Skeletal muscle satellite cell (primary cell): ENCODE results near the gene PTK6.

Source experiments
- H3K27me3 ChIP-seq: 2 replicates; pipeline ENCODE4 v1.7.0; 2013; ENCODE audit warnings: low read length; ENCODE audit not compliant: control insufficient read depth, insufficient read depth
- H3K36me3 ChIP-seq: 2 replicates; pipeline ENCODE4 v1.7.0; 2013; ENCODE audit warnings: mild to moderate bottlenecking, control low read depth, low read length; ENCODE audit not compliant: insufficient read depth
- H3K4me1 ChIP-seq: 2 replicates; pipeline ENCODE4 v1.7.0; 2013; ENCODE audit warnings: low read length; ENCODE audit not compliant: control insufficient read depth, insufficient read depth
- H3K4me2 ChIP-seq: 2 replicates; pipeline ENCODE4 v1.7.0; 2013; ENCODE audit warnings: mild to moderate bottlenecking, low read length
- H3K4me3 ChIP-seq: 2 replicates; pipeline ENCODE4 v1.7.0; 2013; ENCODE audit warnings: low read length
- H3K9ac ChIP-seq: 2 replicates; pipeline ENCODE4 v1.7.0; 2013; ENCODE audit warnings: mild to moderate bottlenecking, low read depth, low read length, moderate library complexity
- H3K9me3 ChIP-seq: replicated peaks from 2 replicates; pipeline ENCODE4 v1.7.0; 2013; ENCODE audit warnings: mild to moderate bottlenecking, control low read depth, low read length

PTK6 gene

DNA sequence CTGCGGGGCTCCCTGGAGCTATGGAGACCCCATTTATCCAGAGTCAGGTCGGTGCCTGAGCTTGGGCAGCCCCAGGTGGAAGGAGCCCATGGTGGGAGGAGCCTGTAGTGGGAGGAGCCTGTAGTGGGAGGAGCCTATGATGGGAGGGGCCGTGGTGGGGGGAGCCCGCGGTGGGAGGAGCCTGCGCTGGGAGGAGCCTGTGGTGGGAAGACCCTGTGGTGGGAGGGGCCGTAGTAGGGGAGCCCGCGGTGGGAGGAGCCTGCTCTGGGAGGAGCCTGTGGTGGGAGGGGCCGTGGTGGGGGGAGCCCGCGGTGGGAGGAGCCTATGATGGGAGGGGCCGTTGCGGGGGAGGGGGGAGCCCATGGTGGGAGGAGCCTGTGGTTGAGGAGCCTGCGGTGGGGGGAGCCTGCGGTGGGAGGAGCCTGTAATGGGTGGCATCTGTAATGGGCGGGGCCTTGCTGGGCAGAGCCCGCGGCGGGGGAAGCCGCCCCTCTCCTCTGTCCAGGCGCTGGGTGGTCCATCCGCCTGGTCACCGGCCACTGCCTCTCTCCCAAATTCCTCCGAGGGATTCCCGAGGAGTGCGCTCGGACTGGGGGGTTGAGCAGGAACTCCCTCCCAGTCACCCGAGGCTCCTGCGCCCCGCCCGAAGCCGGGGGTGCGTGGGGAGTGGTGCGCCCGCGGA, 16.2 kb upstream of the PTK6 start:
- Histone ChIP-seq H3K36me3 (no peaks in the 10 kb centered on the region), H3K9ac (peak overlapping the region; percentile 54), H3K4me1 (peaks cover 3% of the 10 kb centered on the region), H3K4me2 (peak overlapping the region; percentile 90), H3K27me3 (peaks cover 20% of the 10 kb centered on the region), H3K4me3 (peak overlapping the region; percentile 69), H3K9me3 (no peaks in the 10 kb centered on the region)

GRCh38 chr20:63552481-63553249, 15.5 kb upstream of the PTK6 start:
- H3K4me2 ChIP-seq, result no peak overlapping the region
- H3K4me3 ChIP-seq, result no peak overlapping the region
- no peaks in the 10 kb centered on the region for H3K9me3 ChIP-seq
- no peak overlapping the region for H3K9ac ChIP-seq
- no peaks in the 10 kb centered on the region for H3K36me3 ChIP-seq
- peaks cover 7% of the 10 kb centered on the region for H3K4me1 ChIP-seq
- H3K27me3 ChIP-seq, result peaks cover 28% of the 10 kb centered on the region

DNA sequence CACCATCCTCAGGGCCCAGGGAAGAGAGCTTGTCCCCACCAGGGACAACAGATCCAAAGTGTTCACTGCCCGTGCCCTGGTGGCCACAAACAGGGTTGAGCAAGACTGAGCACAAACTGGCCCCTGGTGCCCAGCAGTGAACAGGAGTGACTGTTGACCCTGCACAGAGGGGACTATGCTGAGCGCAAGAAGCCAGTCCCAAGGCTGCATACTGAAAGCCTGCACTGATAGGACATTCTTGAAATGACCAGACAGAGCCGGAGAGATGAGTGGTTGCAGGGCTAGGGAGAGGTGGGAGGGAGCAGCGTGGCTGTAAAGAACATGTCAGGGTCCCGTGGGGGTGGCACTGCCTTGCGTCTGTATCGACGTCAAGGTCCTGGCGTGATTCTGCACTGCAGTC, 13.9 kb upstream of the PTK6 start:
- no peak overlapping the region for H3K4me3 ChIP-seq
- no peaks in the 10 kb centered on the region for H3K36me3 ChIP-seq
- H3K4me1 ChIP-seq, result peaks cover 7% of the 10 kb centered on the region
- no peak overlapping the region for H3K4me2 ChIP-seq
- H3K9me3 ChIP-seq, result no peaks in the 10 kb centered on the region
- peaks cover 42% of the 10 kb centered on the region for H3K27me3 ChIP-seq
- no peak overlapping the region for H3K9ac ChIP-seq

GRCh38 chr20:63549679-63550282, 12.6 kb upstream of the PTK6 start:
- no peak overlapping the region for H3K9ac ChIP-seq
- peaks cover 47% of the 10 kb centered on the region for H3K27me3 ChIP-seq

DNA sequence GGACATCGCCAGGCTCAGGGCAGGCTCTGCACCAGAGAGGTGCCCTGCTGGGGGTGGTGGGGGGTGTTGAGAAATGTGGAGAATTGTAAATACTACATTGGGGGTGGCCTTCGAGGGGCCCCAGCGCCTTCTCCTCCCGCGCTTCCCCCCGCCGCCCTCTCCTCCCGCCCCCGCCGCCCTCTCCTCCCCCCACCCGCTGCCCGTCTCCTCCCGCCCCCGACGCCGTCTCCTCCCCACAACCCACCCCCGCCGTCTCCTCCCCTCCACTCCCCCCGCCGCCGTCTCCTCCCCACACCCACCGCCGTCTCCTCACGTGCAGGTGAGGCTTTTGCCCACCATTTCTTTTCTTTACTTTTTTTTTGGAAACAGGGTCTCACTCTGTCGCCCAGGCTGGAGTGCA, 11.8 kb upstream of the PTK6 start:
- no peaks in the 10 kb centered on the region for H3K9me3 ChIP-seq
- H3K4me3 ChIP-seq, result no peak overlapping the region
- H3K4me1 ChIP-seq, result peaks cover 7% of the 10 kb centered on the region
- H3K27me3 ChIP-seq, result peaks cover 52% of the 10 kb centered on the region
- no peak overlapping the region for H3K4me2 ChIP-seq
- H3K36me3 ChIP-seq, result no peaks in the 10 kb centered on the region
- H3K9ac ChIP-seq, result no peak overlapping the region

More at GRCh38 chr20:63549679-63550282, 12.6 kb upstream of the PTK6 start:
- peaks cover 7% of the 10 kb centered on the region for H3K4me1 ChIP-seq
- no peaks in the 10 kb centered on the region for H3K9me3 ChIP-seq
- no peaks in the 10 kb centered on the region for H3K36me3 ChIP-seq
- no peak overlapping the region for H3K4me2 ChIP-seq
- H3K4me3 ChIP-seq, result no peak overlapping the region

GRCh38 chr20:63548542-63548941, 11.4 kb upstream of the PTK6 start:
- H3K27me3 ChIP-seq, result peaks cover 56% of the 10 kb centered on the region
- H3K36me3 ChIP-seq, result no peaks in the 10 kb centered on the region
- H3K4me3 ChIP-seq, result no peak overlapping the region

GRCh38 chr20:63547725-63548480, 10.7 kb upstream of the PTK6 start, which contains the start of gene SRMS:
Gene SRMS, minus strand, starts transcription at chr20:63547749. Its CDS starts 286 bp downstream, at chr20:63547463.
- Histone ChIP-seq H3K36me3 (no peaks in the 10 kb centered on the region), H3K9ac (no peak within 1 kb of the TSS), H3K4me3 (no peak within 1 kb of the TSS), H3K4me1 (peaks cover 3% of the 10 kb centered on the region), H3K27me3 (peaks cover 54% of the 10 kb centered on the region), H3K9me3 (no peaks in the 10 kb centered on the region), H3K4me2 (no peak within 1 kb of the TSS)

More at GRCh38 chr20:63548542-63548941, 11.4 kb upstream of the PTK6 start:
- Histone ChIP-seq H3K9me3 (no peaks in the 10 kb centered on the region), H3K4me2 (no peak overlapping the region), H3K4me1 (peaks cover 3% of the 10 kb centered on the region), H3K9ac (no peak overlapping the region)

DNA sequence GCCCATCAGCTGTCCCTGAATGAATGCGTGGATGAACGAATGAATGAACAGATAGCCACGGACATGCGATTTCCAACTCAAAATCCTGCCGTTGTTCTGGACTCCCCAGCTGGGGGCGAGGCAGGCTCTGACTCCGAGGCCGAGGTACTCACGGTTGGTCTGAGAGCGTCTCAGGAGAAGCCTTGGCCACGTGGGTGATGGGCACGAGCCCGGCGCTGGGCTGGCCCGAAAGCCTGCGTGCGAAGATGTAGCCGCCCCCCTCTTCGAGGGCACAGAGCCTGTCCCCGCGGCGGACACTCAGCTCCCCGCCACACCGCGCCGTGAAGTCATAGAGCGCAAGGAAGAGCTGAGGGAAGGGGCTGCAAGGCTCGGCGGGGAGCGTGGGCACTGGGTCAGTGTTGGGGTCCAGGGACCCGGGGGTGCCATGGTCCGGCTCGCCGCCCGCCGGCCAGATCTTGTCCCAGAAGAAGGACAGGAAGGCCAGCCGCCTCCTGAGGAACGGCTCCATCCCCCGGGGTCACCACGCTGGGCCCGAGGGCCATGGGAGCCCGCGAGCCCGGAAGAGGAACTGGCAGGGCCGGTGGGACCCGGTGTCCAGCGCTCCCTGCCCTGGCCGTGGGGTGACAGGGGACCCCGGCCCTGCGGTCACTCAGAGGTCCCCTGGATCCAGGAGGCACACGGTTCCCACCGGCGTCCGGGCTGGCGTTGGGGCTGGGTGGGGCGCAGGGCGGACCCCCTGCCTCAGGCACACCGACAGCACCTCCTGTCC, 10.0 kb upstream of the PTK6 start:
- Histone ChIP-seq H3K4me1 (peaks cover 3% of the 10 kb centered on the region), H3K9ac (no peak overlapping the region), H3K9me3 (no peaks in the 10 kb centered on the region), H3K36me3 (no peaks in the 10 kb centered on the region), H3K4me3 (no peak overlapping the region), H3K27me3 (peaks cover 53% of the 10 kb centered on the region), H3K4me2 (no peak overlapping the region)

DNA sequence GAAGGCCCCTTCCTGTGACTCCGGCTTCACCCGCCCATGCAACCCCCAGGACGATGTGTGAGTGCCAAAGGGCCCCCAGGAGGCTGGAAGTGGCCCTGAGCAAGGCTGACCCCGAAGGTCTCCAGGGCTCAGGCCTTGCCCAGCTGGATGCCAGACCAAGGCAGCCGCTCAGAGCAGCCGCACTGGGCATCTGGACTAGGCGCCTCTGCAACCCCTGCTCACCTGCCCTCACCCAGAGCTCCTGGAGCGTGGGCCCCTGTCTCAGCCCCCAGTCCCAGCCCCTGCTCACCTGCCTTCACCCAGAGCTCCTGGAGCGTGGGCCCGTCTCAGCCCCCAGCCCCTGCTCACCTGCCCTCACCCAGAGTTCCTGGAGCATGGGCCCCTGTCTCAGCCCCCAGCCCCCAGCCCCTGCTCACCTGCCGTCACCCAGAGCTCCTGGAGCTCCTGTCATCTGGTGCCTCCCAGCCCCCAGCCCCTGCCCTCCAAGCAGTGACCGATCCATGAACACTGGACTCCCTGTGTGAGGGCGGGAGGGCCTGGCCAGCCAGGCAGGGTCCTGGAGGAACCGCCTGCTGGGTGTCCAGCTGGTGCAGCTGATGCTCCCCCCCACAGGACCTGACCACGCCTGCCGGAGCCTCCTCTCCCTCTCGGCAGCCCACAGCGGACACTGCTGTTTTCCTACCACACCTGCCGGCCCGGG, 9.2 kb upstream of the PTK6 start:
- H3K4me1 ChIP-seq, result peaks cover 3% of the 10 kb centered on the region
- no peaks in the 10 kb centered on the region for H3K36me3 ChIP-seq
- H3K9ac ChIP-seq, result no peak overlapping the region
- H3K4me2 ChIP-seq, result no peak overlapping the region
- H3K27me3 ChIP-seq, result peaks cover 53% of the 10 kb centered on the region
- H3K9me3 ChIP-seq, result no peaks in the 10 kb centered on the region
- no peak overlapping the region for H3K4me3 ChIP-seq

- H3K9me3 ChIP-seq, result no peaks in the 10 kb centered on the region
- no peak overlapping the region for H3K4me3 ChIP-seq
- H3K36me3 ChIP-seq, result no peaks in the 10 kb centered on the region
- H3K9ac ChIP-seq, result no peak overlapping the region
- H3K27me3 ChIP-seq, result peaks cover 49% of the 10 kb centered on the region
- peaks cover 3% of the 10 kb centered on the region for H3K4me1 ChIP-seq
- H3K4me2 ChIP-seq, result no peak overlapping the region
Observed at GRCh38 chr20:63545814-63546213, 8.6 kb upstream of the PTK6 start.
